Left lung (tissue), 10 donors: ENCODE results near the gene IL17REL. TPM values are rescaled to one million over a fixed set of nuclear protein-coding genes. Genes with fewer than 3 reads are reported as not detected.

Experiments used
- ATAC-seq: fragments of 200-7000 bp; cut with Tn5 transposase; one replicate; pipeline ENCODE4 v1.9.1; 2020; ENCODE audit warnings: moderate library complexity
- DNase-seq, 4 donors: peaks; one replicate each; pipeline ENCODE4 v3.0.0-alpha.2; 2013 to 2020
- H3K27ac ChIP-seq, 2 donors: fragments of 200-600 bp; sonication (generic) in 1 of 2; one replicate each; pipeline versions ENCODE4 v1.5.0 to v1.8.0; 2020 to 2021
- H3K27me3 ChIP-seq, 2 donors: fragments of 200-600 bp; sonication (generic) in 1 of 2; one replicate each; pipeline versions ENCODE4 v1.5.0 to v1.8.0; 2020 to 2021
- H3K36me3 ChIP-seq, 2 donors: fragments of 200-600 bp; sonication (generic) in 1 of 2; one replicate each; pipeline versions ENCODE4 v1.5.0 to v1.8.0; 2020 to 2021
- H3K4me1 ChIP-seq, 2 donors: fragments of 200-600 bp; one replicate each; pipeline ENCODE4 v1.8.0; 2021
- H3K4me3 ChIP-seq, 2 donors: fragments of 200-600 bp; sonication (generic) in 1 of 2; one replicate each; pipeline versions ENCODE4 v1.5.0 to v1.8.0; 2020 to 2021; ENCODE audit warnings: mild to moderate bottlenecking in 1 of 2
- H3K9me3 ChIP-seq, 2 donors: fragments of 200-600 bp; sonication (generic) in 1 of 2; one replicate each; pipeline versions ENCODE4 v1.5.0 to v1.8.0; 2020 to 2021
- intact Hi-C, 2 donors: fragments of 100-400 bp; cut with DNase I; formaldehyde crosslinking; loops; one replicate each; pipeline versions ENCODE4 v1.11.2 to v1.14.2; 2022
- polyA plus RNA-seq, 6 donors: library from polyadenylated mRNA; unstranded; fragments of 120-200 nt; gene quantifications; one replicate each; pipeline ENCODE4 v1.2.1, GENCODE V29; 2013; ENCODE audit not compliant: insufficient read length in 6 of 6
- total RNA-seq, 2 donors: library from RNA; stranded (reverse); fragmentation: NEBNext Ultra II Directional; extraction: Animal tissue kit (Norgen Biotek cat#: 25700); gene quantifications; one replicate each; pipeline ENCODE4 v1.2.1, GENCODE V29; 2021
- TF ChIP-seq, protein P1 (sequence below), 2 donors: fragments of 200-600 bp; sonication (generic) in 1 of 2; IDR thresholded peaks; one replicate each; pipeline versions ENCODE4 v1.5.0 to v1.8.0; 2021; ENCODE audit warnings: antibody characterized with exemption in 2 of 2
- donor health status: DM: no; HTN: yes; CAD: no.
- donor health status: DM: no; HTN: no; CAD: no.

Gene IL17REL
- total and polyA plus RNA-seq, 8 donors: 0.06 to 0.17 (median 0.07) TPM; not detected in 3

DNA sequence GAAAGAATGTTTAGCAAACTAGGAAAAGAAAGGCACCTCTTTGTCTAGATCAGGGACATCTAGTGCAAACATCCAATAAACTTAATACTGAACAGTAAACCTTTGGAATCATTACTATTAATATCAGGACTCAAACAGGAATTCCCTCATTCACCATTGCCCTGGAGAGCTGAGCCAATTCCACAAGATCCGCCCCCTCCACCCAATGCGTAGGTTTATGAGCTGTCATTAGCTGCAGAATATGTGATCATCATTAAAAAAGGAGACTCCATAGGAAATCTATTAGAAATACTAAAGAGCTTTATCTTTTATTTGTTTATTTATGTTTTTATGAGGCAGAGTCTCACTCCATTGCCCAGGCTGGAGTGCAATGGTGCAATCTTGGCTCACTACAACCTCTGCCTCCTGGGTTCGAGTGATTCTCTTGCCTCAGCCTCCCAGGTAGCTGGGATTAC, 5.5 kb downstream of the IL17REL start:
- Histone ChIP-seq H3K4me3 (no peak overlapping the region), H3K36me3 (no peaks in the 10 kb centered on the region), H3K4me1 (peaks cover 0 to 7% of the 10 kb centered on the region in 2 donors), H3K9me3 (no peaks in the 10 kb centered on the region), H3K27me3 (peaks cover 19 to 31% of the 10 kb centered on the region in 2 donors), H3K27ac (no peak overlapping the region)
- no peak for DNase-seq
- TF ChIP-seq, protein P1, sequence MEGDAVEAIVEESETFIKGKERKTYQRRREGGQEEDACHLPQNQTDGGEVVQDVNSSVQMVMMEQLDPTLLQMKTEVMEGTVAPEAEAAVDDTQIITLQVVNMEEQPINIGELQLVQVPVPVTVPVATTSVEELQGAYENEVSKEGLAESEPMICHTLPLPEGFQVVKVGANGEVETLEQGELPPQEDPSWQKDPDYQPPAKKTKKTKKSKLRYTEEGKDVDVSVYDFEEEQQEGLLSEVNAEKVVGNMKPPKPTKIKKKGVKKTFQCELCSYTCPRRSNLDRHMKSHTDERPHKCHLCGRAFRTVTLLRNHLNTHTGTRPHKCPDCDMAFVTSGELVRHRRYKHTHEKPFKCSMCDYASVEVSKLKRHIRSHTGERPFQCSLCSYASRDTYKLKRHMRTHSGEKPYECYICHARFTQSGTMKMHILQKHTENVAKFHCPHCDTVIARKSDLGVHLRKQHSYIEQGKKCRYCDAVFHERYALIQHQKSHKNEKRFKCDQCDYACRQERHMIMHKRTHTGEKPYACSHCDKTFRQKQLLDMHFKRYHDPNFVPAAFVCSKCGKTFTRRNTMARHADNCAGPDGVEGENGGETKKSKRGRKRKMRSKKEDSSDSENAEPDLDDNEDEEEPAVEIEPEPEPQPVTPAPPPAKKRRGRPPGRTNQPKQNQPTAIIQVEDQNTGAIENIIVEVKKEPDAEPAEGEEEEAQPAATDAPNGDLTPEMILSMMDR (IDR thresholded peaks at IDR 0.05): no peak
- intact Hi-C loops: no loop called here
- ATAC-seq: no peak

DNA sequence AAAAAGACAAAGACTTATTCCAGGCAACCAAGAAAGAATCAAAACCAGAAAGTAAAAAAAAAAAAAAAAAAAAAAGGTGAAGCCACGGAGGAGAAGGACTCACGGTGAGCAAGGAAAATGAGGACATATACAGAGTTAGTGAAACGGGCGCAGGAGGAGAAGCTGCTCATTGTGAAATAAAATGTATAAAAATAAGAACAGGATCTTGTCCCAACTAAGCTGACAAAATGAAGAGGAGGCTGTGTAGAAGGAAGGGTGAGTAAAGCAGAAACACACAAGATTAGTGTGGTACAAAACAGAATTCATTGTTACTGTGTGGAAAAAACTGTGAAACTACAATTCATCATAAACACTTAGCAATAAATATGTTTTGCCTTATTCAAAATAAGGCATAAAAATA, 7.6 kb downstream of the IL17REL start:
- intact Hi-C loops: no loop called here
- Histone ChIP-seq H3K27ac (no peak overlapping the region), H3K4me3 (no peak overlapping the region), H3K4me1 (peaks cover 0 to 2% of the 10 kb centered on the region in 2 donors), H3K9me3 (no peaks in the 10 kb centered on the region), H3K27me3 (peaks cover 4 to 17% of the 10 kb centered on the region in 2 donors), H3K36me3 (no peaks in the 10 kb centered on the region)
- TF ChIP-seq, protein P1 (IDR thresholded peaks at IDR 0.05): no peak
- no peak for DNase-seq
- ATAC-seq: no peak

DNA sequence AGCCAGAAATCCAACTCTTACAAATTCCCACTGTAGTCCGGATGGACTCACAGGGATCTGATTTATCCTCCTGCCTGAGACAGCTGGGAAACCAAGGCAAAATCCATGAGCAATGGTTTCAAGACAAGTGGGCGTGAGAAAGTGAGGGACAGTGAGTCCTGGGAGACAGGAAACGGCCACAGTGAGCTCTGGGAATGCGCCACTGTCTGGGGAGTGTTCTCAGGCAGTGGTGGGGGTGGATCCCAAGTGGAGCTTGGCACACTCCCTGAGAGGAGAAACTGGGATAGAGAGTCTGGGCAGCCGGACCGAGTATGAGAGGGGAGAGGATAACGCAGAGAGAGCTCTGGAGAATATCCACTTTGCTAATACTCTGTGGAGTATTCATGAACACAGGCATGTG, 9.8 kb downstream of the IL17REL start:
- Histone ChIP-seq H3K27me3 (peaks cover 6 to 11% of the 10 kb centered on the region in 2 donors), H3K4me1 (peaks cover 0 to 14% of the 10 kb centered on the region in 2 donors), H3K36me3 (no peaks in the 10 kb centered on the region), H3K9me3 (no peaks in the 10 kb centered on the region), H3K27ac (no peak overlapping the region), H3K4me3 (no peak overlapping the region)
- ATAC-seq: no peak
- TF ChIP-seq, protein P1 (IDR thresholded peaks at IDR 0.05): no peak
- DNase-seq: no peak
- intact Hi-C loops: no loop called here

DNA sequence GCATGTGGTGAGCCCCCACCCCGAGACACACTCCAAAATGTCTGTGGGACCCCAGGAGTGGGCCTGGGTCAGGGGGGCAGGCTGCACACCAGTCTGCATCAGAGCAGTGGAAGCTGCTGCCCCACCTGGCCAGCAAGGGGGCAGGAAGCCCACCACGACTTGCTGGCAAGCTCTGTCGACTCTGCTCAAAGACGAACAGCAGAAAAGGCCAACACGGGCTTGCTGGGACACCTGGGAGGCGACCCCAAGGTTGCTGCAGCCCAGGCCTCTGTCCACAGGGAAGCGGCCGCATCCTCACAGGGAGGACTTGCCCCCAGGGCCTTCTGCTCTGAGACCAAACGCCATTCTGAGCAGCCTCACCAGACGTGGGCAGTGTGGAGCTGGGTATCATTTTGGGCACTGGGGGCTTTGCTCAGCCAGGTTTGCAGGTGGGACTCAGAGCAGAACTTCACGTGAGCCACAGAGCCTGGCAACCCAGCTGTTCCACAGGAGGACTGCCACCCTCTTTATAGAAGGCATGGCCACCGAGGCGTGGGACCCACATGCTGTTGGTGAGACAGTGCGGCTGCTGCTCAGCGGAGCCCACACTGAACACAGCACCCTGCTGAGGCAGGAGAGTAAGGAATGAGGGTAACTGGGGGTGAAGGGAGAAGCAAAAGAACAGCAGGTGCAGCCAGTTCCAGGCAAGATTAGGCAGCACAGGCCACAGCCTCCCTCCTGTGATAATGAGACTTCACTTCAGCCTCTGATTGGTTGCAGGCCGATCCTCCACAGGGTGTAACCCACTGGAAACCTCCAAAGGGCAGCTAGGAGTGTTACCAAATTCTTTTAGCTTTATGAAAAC, 11.0 kb downstream of the IL17REL start:
- Histone ChIP-seq H3K27ac (no peak overlapping the region), H3K9me3 (no peaks in the 10 kb centered on the region), H3K36me3 (no peaks in the 10 kb centered on the region), H3K4me1 (peaks cover 0 to 14% of the 10 kb centered on the region in 2 donors), H3K27me3 (peaks cover 6 to 11% of the 10 kb centered on the region in 2 donors), H3K4me3 (no peak overlapping the region)
- intact Hi-C loops: no loop called here
- ATAC-seq (no peak), DNase-seq (peak in 1 of 4 donors; percentile 70)
- TF ChIP-seq, protein P1 (IDR thresholded peaks at IDR 0.05): no peak

DNA sequence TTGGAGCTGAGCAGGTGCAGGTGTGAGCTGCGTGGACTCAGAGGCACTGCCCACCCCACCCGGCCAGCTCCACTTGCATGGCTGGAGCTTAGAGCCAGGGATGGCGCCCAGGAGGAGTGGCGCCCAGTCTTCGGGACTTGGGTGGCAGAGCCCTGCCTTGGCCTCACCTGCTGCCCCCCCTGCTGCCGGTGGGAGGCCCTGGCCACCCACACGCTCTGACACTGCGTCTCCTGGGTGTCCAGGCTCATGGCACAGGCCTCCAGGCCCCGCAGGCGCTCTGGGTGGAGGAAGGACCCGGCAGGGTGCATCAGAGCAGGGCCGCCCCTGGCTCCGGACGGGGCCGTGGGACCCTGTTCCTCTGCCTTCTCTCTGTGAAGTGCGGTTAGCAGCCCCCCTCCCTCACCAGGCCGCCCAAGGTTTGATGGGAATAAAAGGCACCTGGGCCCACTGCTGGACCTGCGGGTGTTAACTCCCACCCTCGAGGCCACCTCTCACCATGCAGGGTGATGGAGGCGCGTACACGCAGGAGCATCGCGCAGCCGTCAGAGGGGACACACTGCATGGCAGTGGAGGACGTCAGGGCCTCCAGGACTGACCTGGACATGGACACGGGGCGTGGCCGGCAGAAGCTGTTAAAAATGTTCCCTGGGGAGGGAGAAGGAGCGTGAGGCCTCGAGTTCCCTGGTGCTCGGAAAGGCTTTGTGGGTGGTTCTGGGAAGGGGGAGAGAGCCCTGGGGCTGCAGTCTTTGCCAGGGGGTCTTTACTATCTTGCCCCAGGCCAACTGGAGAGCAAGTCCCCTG, 11.8 kb downstream of the IL17REL start:
- peaks cover 0 to 14% of the 10 kb centered on the region in 2 donors for H3K4me1 ChIP-seq
- peak in 1 of 4 donors; percentile 69 for DNase-seq
- H3K27ac ChIP-seq: no peak overlapping the region
- TF ChIP-seq, protein P1 (IDR thresholded peaks at IDR 0.05): no peak
- no peak for ATAC-seq
- H3K36me3 ChIP-seq: no peaks in the 10 kb centered on the region
- peaks cover 6 to 11% of the 10 kb centered on the region in 2 donors for H3K27me3 ChIP-seq
- H3K9me3 ChIP-seq: no peaks in the 10 kb centered on the region
- intact Hi-C loops: no loop called here
- H3K4me3 ChIP-seq: no peak overlapping the region
